ENCODE results near the gene GPS2.
"Not testable (repeated sequence)": the region's sequence is repeated elsewhere in the genome, so short reads cannot be mapped to it uniquely, and the experiment has no call there.

The GPS2 gene

DNA sequence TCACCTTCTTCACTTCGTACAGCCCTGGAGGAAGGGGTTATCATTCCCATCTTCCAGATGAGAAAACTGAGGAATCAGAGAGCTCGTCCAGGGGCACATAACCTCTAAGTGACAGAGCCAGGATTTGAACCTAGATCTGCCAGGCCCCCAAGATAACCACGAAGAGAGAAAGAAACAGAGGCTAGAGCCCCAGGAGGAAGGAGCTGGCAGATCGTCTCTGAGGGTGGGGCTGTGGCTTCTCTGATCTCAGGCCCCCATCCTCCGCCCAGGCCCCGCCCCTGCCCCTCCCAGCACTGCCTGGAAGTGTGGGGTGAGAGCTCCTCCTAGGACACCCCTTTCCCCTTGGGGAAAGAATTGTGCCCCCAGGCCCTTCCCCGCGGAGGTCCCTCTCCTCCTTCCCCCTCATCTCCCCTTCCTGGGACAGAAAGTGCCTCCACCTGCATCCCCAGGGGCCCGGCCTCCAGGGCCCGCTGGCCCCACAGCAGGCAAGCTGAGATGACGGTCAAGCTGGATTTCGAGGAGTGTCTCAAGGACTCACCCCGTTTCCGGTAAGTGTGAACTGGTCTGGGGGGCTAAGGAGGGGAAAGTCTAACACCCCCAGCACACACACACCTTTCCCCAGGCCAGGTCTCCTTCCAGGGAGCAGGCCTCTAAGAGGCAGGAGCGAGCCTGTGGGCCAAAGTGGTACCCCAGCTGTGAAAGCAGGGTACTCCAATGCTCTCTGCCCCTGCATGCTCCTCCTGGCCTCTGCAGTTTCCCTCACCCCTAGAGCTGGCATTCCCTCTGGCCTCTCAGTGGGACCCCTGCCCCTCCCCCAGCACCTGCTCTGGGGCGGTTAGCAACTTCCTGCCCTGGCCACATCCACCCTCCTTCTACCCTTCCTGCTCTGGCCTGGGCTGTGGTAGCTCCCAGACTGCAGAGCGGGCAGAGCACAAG is 21.3 kb upstream of the GPS2 start, which contains the start of gene ACAP1:
Gene ACAP1 (plus strand): TSS at position 290 of the 936 bp plus-strand sequence. CDS start 206 bp downstream, at position 496.
- no peak for DNase-seq

DNA sequence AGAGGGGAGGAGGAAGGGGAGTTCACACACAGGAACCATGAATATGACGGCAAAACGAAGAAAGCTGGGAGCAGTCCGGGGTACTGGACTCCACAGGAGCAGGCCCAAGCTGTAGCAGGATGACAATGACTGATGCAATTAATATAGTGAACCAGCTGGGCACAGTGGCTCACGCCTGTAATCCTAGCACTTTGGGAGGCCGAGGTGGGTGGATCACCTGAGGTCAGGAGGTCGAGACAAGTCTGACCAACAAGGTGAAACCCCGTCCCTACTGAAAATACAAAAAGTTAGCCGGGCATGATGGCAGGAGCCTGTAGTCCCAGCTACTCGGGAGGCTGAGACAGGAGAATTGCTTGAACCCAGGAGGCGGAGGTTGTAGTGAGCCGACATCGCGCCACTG is 20.6 kb upstream of the GPS2 start:
- not testable (repeated sequence) for DNase-seq

DNA sequence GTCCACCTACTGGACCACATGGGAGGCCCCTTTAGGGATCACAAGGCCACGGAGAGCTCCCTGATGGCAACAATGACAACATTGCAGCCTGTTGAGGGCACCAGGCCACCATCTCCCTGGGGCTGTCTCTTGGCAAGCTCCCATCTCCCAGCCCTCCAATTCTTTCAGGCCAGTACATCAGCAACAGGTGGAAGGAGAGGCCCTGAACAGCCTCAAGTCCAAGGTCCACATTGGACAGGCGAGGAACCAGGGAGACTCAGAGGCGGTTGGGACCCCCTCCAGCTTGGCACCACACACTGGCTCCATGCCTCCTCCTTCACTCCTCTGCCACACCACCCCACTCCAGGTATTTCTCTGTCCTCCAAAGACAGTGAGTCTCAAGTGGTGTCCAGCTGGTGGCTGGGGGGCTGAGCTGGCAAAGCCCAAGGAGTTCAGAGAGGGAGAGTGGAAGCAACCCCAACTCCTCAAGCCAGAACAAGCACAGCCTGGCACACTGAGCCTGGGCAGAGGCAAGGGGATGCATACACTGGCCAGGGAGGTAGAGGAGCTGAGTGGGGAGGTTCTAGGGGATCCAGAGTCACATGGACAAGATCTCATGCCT is 19.9 kb upstream of the GPS2 start:
- no peak for DNase-seq

DNA sequence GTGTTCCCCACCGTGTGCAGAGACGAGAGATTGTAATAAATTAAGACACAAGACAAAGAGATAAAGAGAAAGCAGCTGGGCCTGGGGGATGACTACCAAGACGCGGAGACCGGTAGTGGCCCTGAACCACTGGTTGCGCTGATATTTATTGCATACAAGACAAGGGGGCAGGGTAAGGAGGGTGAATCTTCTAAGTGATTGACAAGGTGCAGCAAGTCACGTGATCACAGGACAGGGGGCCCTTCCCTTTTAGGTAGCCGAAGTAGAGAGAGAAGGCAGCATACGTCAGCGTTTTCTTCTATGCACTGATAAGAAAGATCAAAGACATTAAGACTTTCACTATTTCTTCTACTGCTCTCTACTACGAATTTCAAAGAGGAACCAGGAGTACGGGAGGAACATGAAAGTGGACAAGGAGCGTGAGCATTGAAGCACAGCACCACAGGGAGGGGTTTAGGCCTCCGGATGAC is 17.5 kb upstream of the GPS2 start:
- DNase-seq, result not testable (repeated sequence)

DNA sequence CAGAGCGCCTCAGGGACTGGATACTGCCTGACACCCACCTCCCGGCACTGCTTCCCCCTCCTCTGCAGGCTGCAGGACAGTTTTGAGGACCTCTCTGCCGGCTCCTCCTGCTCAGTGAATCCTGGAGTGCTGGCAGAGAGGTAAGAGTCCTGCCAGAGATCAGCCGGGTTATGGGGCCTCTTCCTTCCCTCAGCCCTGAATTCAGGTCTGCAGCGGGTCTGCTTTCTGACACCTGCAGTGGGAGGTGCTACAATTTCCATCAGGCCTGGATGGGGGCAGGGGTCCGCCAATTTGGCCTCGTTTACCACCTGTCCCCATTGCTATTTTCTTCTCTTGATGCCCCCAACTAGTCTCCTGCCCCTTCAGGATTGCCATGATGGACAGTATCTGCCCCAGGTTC is 17.0 kb upstream of the GPS2 start:
- no peak for DNase-seq

DNA sequence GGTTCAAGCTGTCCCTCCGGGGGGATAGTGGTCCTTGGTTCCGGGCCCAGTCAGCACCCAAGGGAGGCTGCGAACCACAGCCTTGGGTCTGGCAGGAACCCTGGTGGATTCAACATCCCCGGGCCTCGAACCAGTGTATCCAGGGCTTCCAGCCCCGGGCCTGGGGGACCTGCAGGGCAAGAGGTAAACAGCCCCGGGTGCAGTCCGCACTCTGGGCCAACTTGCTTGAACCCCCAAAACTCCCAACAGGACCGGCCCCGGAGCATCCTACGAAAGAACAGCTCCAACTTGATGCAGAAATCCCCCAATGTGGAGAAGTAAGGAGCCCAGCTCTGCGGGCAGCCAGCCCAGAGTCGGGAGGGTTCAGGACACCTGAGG is 15.5 kb upstream of the GPS2 start:
- no peak for DNase-seq

DNA sequence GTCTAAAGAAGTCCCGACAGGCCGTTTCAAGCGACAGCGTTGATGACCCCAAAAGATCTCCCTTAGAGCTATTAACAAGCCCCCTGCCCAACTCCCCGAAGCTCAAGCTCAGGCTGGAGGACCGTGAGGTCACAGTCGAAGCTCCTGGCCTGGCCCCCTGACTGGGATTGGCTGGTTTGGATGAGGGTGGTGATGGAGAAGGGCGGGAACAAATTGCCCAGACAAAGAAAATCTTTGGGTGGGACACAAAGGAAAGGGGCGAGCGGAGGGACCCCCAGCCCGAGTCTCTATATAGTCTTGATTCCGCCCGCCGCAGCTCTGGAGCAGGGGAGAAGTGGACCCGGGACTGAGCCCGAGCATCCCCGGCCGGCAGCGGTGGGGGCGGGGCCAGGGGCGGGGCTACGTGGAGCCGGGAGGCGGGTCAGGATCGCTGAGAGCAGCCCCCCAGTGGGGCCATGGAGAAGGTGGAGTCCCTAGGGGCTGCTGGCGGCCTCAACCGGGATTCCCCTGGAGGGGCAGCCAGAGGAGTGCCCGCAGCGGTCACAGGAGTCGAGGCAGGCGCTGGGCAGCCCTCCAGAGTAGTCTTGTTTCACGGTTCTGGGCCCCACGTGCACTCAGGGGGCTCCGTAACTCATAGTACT is 15.0 kb upstream of the GPS2 start:
- DNase-seq, result peak; percentile 85

DNA sequence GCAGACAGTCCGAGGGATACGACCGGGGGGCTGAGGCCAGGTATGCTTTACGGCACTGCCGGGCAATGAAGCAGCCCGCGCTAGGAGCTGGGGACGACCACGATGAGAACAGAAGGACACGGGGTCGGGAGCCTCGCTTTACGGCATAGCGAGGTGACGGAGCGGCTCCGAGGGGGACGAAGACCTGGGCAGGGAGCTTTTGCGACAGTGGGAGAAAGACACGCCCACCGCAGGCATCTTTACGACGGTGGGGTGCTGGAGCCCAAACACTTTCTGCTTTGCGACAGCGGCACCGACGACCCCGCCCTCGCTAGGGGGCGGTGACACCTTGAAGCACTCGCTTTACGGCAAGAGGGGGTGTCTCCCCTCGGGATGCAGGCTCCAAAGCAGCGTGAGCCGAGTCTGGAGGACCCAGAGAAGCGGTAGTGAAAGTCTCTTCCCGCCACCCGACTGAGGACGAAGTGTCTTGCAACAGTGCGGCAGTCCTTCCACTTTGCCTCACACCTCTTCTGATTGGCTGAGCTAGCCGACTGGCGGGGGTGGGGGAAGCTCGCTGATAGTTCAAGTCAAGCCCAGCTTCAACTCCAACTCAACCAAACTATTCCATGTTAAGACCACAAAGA is 14.3 kb upstream of the GPS2 start:
- DNase-seq, result peak; percentile 99

DNA sequence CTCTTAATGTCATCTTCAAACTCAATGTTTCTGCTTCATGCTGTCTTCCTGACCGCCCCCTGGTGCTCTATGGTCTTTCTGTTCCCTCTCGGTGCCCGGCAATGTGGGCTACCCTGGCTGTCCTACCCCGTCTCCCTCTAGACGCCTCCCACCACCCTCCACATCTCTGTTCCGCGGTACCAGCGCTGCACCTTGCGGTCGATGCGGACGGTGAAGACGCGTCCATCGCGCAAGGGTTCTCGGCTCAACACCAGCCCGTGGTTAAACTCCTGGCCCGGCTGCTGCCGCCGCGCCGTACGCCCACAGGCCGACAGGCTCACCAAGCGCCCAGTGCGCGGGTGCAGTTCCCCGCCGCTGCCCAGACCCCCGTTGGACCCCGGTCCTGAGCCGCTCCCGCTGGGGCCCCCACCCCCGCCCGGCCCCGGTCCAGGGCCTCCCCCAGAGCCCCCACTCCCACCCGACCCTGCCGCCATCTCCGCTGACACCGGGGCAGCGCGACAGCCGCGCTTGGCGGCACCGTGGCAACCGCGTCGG is 13.7 kb upstream of the GPS2 start, which contains the start of gene NEURL4:
Gene NEURL4 (minus strand): TSS at position 496 of the 534 bp plus-strand sequence. CDS start 23 bp downstream, at position 473.
- no peak for DNase-seq

DNA sequence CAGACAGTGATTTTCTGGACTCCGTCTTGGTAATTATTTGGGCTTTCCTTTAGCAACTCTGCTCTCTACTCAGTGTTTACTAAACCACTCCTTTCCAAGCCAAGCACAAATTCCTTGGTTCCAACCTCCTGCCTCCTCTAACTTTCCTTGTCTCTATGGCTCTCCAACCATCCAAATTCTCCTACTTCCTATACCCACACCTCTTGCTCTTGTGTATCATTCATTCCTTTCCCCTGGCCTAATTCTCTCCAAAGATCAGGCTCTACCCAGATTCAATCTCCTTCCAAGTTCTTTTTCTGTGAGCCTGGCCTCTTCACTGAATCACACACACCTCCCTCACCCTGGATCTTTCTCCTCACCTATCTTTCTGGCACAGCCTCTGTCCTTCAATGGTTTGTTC is 12.8 kb upstream of the GPS2 start:
- DNase-seq, result no peak

DNA sequence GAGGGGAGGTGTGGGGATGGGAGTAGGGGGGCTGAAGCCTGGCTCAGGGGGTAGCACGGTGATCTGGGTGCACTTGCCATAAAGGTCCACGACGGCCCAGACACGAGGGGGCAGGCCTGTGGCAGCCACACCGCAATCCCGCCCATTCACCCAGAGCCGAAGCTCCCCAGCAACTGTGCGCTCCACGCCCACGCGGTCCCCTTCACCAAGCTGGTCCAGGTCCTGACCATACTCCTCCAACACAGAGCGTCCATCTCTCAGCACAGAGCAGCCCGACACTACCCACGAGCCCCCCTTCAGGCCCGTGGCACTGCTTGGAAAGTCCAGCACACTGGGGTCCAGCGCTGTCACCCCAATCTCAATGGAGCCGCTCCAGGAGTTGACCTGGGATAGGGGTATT is 12.3 kb upstream of the GPS2 start:
- DNase-seq, result no peak

DNA sequence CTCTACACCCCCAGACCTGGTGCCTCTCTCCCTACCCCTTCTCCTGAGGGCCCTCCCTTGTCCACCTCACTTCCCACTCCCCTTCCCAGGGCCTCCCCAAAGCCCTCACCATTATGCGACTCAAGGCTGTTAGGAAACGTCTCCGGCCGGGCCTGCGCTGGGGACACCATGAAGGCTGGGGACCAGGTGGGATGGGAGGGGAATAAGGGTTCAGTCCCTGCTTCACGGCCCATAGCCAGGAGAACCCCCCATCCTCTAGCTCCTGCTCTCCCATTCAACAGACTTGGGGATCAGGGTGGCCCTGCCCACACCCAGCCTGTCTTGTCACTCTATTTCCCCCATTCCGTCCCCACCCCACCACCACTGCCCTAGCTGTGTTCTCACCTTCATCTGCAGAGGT is 11.9 kb upstream of the GPS2 start:
- no peak for DNase-seq

DNA sequence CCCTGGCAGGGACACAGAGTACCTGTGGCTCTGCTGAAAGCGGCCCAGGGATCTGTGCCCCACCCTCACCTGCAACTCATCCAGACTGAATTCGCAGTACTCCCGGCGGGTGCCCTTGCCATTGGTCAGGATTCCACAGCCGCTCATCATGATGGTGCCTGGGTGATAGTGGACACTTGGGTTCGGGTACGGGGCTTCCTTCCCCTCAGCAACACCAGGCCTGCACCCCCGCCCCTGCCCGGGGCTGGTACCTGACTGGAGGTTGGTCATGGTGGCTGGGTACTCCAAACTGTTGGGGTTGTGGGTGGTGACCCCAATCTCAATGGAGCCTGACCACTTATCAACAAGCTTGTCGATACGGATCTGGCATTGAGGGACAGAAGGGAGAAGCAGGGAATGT is 11.0 kb upstream of the GPS2 start:
- no peak for DNase-seq

DNA sequence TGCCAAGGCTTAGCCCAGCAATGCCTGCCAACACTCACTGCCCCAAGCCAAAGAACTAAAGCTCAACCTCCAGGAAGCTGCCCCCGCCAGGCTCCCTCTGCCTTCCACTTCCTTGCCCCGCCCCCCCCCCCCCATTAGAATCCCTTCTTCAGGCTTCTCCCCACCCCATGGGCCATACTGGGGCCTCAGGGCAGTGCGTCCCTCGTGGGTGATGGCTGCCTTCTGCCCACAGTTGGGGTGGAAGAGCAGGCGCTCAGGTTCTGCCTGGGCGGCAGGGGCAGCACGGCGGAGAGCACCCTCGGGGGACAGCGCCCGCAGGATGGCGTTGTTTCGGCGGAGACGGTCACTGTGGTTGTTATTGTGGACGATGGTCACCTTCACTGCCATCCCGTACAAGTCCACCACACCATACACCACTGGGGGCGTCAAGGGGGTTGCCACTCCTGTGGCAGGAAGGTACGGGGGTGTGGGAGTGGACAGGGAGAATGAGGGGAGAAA is 9.9 kb upstream of the GPS2 start:
- no peak for DNase-seq

DNA sequence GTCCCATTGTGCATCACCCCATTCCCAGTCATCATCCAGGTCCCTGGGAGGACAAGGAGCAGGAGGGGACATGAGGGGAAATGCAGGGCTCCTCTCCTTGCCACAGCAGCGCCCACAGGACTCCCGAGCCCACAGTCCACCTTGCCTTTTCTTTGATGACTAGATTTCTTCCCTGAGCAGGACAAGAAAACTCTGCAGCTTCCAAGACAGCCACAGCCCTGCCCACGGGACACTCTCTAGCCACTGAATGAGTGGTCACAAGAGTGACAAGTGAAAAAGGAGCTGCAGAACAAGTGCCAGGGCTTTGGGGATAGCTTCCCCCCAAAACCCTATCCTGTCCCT is 9.2 kb upstream of the GPS2 start:
- DNase-seq, result no peak

DNA sequence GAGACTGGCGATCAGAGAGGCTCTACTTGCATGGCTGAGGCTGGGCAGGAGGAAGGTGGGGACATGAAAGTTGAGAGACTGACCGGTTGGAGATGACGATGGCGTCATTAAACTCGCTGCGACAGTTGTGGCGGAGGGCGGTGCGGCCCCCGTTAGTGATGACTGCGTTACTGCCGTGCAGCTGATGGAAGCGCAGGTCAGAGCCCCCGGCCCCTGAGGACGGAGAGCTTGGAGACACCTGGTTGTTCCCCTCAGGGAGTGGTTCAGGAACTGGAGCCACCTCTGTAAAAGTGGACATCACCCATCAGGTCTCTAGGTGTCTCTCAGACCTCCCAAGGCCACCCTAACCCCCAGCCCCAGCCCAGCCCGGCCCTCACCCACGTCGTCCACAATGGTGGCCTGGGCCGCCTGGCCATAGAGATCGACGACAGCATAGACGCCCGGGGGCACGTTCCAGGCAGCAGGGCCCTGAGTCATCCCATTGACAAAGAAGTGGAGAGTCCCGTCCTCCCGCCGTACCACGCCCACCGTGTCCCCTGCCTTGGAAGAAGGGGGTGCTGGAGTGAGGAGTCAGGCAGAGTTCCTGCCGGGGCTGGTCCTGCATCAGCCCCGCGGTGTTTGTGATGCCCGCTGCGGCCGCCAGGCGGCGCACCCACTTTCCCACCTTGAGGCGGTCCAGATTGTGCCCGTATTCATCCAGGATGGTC is 8.7 kb upstream of the GPS2 start:
- peak; percentile 1 for DNase-seq

DNA sequence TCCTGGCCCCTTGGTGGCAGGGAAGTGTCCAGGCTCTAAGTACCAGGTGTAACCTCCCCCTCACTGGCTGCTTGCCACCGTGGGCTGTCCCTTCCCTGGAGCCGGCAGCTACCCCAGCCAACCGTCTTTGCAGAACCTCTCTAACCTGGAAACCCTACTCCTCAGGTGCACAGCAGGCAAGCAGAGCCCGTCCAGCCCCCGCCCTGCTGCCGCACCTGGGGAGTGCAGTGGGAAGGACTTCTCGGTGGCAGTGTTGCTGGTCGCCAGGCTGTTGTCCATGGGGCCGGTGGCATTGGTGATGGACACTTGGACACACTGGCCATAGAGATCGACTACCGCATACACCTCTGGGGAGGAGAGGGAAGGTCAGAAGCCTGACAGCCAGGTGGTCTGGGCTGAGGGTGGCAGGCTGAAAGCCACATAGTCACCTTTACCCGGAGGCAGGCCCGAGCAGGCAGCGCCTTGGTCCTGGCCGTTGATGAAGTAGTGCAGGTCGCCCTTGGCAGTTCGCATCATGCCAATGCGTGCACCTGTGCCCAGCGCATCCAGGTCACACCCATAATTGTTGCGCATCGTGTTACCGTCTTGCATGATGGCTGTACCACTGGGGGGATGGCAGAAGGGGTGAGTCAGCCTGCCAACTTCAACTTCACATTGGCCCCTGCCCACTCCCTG is 7.5 kb upstream of the GPS2 start:
- no peak for DNase-seq

DNA sequence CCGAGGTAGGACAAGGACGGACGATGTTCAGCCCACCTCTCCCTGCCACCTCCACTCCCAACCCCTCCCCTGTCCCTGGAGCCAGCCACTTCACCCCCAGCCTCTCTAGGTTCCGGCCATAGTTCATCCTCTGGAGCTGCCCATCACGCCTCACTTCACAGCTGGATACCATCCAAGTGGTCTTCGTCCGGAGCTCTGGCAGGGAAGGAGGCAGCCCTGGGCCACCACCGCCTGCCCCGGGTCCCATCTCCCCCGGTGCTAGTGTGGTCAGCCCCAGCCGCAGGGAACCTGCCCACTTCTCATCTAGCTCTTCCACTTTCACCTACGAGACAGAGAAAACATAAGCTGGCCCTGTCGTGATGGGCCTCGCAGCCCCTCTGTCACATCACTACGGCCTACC is 6.3 kb upstream of the GPS2 start:
- no peak for DNase-seq

DNA sequence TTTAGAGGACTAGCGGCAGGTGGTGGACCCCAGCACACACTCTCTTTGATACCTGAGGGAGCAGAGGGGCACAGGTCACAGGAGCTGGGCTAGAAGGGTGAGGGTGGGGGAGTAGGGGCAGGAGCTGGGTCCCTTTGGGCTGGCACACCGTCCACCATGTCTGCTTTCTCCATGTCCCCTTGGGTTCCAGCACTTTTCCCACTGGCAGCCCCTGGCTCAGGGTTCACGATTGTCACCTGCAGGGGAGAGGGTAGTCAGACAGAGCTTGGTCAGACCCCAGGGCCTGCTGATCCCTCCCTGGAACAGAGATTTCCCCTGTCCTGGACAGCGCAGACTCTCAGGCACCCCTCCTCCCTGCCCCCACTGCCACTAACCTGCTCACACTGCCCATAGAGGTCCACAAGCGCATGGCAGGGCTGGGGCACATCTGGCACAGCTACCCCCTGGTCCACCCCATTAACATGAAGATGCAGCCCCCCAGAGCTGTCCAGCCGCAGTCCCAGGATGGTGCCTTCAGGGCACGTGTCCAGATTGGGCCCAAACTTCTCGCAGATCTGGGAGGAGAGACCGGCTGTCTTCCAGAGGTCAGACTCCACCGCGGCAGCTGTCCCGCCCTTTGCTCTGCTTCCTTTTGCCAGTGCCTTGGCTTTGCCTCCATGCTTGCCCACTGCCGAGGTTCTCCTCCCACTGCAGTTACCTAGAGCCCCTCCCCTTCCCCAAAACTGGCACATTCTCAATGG is 3.1 kb upstream of the GPS2 start:
- DNase-seq, result no peak

DNA sequence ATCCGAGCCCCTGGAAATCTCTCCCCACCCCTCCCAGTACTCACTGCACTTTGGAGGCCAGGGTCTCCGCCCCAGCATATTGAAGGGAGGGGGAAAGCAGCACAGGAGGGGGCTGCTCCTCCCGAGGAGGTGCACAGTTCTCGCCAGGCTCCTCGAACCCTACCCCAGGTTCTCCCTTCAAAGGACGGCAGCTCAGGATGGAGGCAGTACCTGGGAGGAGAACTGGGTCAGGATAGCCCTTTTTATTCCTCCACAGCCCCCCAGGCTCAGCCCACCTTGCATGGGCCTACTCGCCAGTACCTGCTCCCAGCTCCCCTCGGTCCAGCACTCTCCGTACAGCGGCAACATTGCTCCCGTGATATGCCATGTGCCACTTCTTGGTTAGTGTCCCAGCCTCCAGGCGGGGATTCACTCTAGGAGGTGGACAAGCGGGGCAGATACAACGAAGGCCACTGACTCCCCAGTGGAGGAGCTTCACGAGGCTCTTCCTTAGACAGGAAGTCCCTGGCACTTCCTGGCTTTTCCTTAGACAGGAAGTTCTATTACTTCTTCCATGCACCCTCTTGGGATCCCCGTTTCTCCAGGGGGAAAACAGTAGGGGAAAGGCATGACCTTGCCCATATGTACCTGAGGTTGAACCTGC is 2.1 kb upstream of the GPS2 start:
- no peak for DNase-seq

Measured in NCI-H2171 treated with DMSO at 0.1 percent for 48 hours (cell line).